ENCODE results near the gene MSANTD4. TPM values are rescaled to one million over a fixed set of nuclear protein-coding genes. Genes with fewer than 3 reads are reported as not detected.

Gene MSANTD4
- total RNA-seq, result 15.0 and 22.0 TPM in 2 replicates

DNA sequence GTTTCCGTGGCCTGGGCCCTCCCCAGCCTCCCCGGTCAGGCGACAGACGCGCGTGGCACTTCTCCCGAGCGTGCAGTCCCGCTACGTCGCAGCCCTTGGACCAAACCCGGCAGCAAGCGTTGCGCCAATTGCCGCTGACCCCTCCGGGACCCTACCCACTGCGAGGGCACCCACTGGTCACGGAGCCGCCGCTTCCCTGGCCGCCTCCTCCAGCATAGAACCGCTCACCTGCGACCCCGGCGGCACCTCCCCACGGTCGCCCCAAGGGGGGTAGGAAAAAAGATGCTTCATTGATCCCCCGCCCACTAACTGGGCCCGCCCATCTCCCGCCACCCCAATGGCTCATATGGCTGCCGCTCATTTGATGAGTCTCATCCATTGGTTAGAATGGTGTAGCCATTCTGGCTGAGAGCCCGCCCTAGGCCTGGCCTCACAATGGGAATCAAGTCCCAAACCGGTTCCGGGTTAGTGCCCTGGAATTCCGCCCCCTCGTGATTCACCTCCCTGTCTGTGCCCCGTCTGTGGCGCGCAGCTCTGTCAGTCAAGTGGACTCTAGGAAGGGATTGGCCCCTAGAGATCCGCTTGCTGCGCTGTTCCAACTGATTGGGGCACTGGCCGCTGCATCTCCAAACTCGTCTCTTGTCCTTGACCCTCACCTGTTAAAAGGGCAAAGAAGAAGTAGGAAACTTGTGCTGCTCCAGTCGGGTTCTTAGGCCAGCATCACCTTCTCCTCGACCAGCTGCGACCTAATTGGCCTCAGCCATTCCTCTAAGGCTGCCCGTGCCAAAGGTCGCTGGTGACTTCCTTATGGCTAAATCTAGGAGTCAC lies at the start of gene MSANTD4:
Gene MSANTD4, minus strand, starts transcription at position 274 of the 828 bp plus-strand sequence. CDS start 11,323 bp downstream, outside the sequence.

Other genes with a start within 250 kb of the MSANTD4 start
- 1.4 and 4.1 TPM in 2 replicates for gene KBTBD3, start 55.1 kb upstream of the MSANTD4 start, total RNA-seq
- gene AASDHPPT, start 55.4 kb upstream of the MSANTD4 start, total RNA-seq, result 33.1 and 53.3 TPM in 2 replicates

Measured in myometrial cell (primary cell).